ENCODE measurements around the gene KCNJ3. TPM values are rescaled to one million over a fixed set of nuclear protein-coding genes. Genes with fewer than 3 reads are reported as not detected.

KCNJ3 gene
- total and polyA plus RNA-seq, 2 of the 13 experiments (the other 11 are each of a cell fraction or from before 2014, with no cell fraction given) = not detected

- BruUV-seq (replicated peaks) = no TSS peak
- POLR2A ChIA-PET = no interaction called here
- Histone ChIP-seq H3K27ac (ENCODE audit: extremely low read length, insufficient read depth, low read length) (no peak overlapping the region), H3K9me3 (ENCODE audit: low read length) (no peaks in the 10 kb centered on the region), H3K27me3 (ENCODE audit: control insufficient read depth in 1 of 2, insufficient read depth in 2 of 2, low read length in 2 of 2) (no peaks in the 10 kb centered on the region), H4K20me1 (ENCODE audit: insufficient read depth, low read length) (no peaks in the 10 kb centered on the region), H3K4me3 (replicated peaks in 1 of 3; ENCODE audit: insufficient read depth in 1 of 3, low read depth in 2 of 3, low read length in 3 of 3) (no peak overlapping the region), H3K4me2 (ENCODE audit: low read depth, low read length) (no peak overlapping the region), H3K9ac (ENCODE audit: insufficient read depth, low read depth, low read length) (no peak overlapping the region), H3K36me3 (replicated peaks in 1 of 2; ENCODE audit: control insufficient read depth in 1 of 2, insufficient read depth in 2 of 2, low read length in 2 of 2) (no peaks in the 10 kb centered on the region), H3K4me1 (ENCODE audit: insufficient read depth, low read length) (no peaks in the 10 kb centered on the region), H2AFZ (ENCODE audit: low read length) (no peak overlapping the region), H3K79me2 (ENCODE audit: insufficient read depth, low read length) (no peaks in the 10 kb centered on the region)
- CTCF ChIA-PET (ENCODE audit: low intra/inter-chr PET ratio, low total read pairs) = no interaction called here
- intact Hi-C loops (cut with micrococcal nuclease; ENCODE audit: unreplicated experiment) = no loop called here
- no peak for ATAC-seq
- no peak for DNase-seq (ENCODE audit: low spot score)
- no peak for FAIRE-seq
- no peak for TF ChIP-seq XBP1 (CRISPR knock-in tag; IDR thresholded peaks at IDR 0.05)
- TF ChIP-seq ZNF737 (CRISPR knock-in tag; IDR thresholded peaks at IDR 0.05; ENCODE audit: borderline replicate concordance) = no peak
- TF ChIP-seq ZNF83 (CRISPR knock-in tag; IDR thresholded peaks at IDR 0.05; ENCODE audit: borderline replicate concordance) = no peak
- TF ChIP-seq NFYC (CRISPR knock-in tag; IDR thresholded peaks at IDR 0.05) = no peak
- no peak for TF ChIP-seq ZNF782 (CRISPR knock-in tag; IDR thresholded peaks at IDR 0.05; ENCODE audit: borderline replicate concordance)
- no peak for TF ChIP-seq RARA (CRISPR knock-in tag; IDR thresholded peaks at IDR 0.05)
- no peak for TF ChIP-seq ZNF740 (CRISPR knock-in tag; IDR thresholded peaks at IDR 0.05)
- no peak for TF ChIP-seq ZFP62 (CRISPR knock-in tag; IDR thresholded peaks at IDR 0.05)
- TF ChIP-seq ATF7 (IDR thresholded peaks at IDR 0.05) = no peak
- TF ChIP-seq ATF7 (CRISPR knock-in tag; IDR thresholded peaks at IDR 0.05) = no peak
- no peak for TF ChIP-seq RFXAP (CRISPR knock-in tag; IDR thresholded peaks at IDR 0.05; ENCODE audit: borderline replicate concordance)
- no peak for TF ChIP-seq NFATC3 (CRISPR knock-in tag; IDR thresholded peaks at IDR 0.05)
- TF ChIP-seq CREM (IDR thresholded peaks at IDR 0.05) = no peak
- TF ChIP-seq CREM (CRISPR knock-in tag; IDR thresholded peaks at IDR 0.05) = no peak
- no peak for TF ChIP-seq EEA1 (CRISPR knock-in tag; IDR thresholded peaks at IDR 0.05; ENCODE audit: borderline replicate concordance)
- TF ChIP-seq, protein P1, sequence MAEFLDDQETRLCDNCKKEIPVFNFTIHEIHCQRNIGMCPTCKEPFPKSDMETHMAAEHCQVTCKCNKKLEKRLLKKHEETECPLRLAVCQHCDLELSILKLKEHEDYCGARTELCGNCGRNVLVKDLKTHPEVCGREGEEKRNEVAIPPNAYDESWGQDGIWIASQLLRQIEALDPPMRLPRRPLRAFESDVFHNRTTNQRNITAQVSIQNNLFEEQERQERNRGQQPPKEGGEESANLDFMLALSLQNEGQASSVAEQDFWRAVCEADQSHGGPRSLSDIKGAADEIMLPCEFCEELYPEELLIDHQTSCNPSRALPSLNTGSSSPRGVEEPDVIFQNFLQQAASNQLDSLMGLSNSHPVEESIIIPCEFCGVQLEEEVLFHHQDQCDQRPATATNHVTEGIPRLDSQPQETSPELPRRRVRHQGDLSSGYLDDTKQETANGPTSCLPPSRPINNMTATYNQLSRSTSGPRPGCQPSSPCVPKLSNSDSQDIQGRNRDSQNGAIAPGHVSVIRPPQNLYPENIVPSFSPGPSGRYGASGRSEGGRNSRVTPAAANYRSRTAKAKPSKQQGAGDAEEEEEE (CRISPR knock-in tag; IDR thresholded peaks at IDR 0.05; ENCODE audit: borderline replicate concordance) = no peak
- TF ChIP-seq, protein P2, sequence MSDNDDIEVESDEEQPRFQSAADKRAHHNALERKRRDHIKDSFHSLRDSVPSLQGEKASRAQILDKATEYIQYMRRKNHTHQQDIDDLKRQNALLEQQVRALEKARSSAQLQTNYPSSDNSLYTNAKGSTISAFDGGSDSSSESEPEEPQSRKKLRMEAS (IDR thresholded peaks at IDR 0.05) = no peak
- no peak for TF ChIP-seq MZF1 (CRISPR knock-in tag; IDR thresholded peaks at IDR 0.05; ENCODE audit: borderline replicate concordance)
- WGBS (ENCODE audit: low lambda C conversion rate) = 2% methylated on average over 2 of the region's 2 CpGs
- in situ Hi-C loops (cut with HindIII; ENCODE audit: extremely low pct_ligation_motif_present, low pct_unique_long_range_greater_than_20kb) = no loop called here
Measured at GRCh38 chr2:154710078-154710477, 11.6 kb downstream of the KCNJ3 start.
